GM08714 (cell line): ENCODE measurements around the gene PANX1.

Experiments used
- H3K4me3 ChIP-seq: fragments of 200-500 bp; sonication (Bioruptor generic); 2 replicates; pipeline ENCODE4 v1.5.1; 2014; ENCODE audit warnings: mild to moderate bottlenecking, low read length, inconsistent platforms
- ZNF274 ChIP-seq: IDR thresholded peaks from 2 replicates; pipeline ENCODE4 v1.6.1; 2012; ENCODE audit warnings: mild to moderate bottlenecking, low read depth, low read length

PANX1 gene

GRCh38 chr11:94134651-94135512 lies 6.2 kb downstream of the PANX1 start:
- no peak for TF ChIP-seq ZNF274
- H3K4me3 ChIP-seq, result no peak overlapping the region

DNA sequence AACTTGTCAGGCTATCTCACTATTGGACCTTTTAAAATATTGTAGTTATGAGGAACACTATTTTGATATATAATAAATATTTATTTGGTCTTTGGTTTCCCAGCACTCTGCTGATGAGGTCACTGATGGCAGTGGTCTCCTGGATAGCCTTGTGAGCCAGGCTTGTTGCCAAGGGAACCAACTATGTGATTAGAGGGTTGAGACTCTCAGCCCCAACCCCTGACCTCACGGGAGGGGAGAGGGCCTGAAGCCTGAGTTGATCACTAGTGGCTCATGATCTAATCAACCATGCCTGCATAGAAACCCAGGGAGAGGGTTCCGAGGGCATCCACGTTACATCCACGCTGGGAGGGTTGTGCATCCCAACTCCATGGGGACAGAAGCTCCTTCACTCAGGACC lies 10.8 kb downstream of the PANX1 start:
- H3K4me3 ChIP-seq, result no peak overlapping the region
- TF ChIP-seq ZNF274, result no peak

DNA sequence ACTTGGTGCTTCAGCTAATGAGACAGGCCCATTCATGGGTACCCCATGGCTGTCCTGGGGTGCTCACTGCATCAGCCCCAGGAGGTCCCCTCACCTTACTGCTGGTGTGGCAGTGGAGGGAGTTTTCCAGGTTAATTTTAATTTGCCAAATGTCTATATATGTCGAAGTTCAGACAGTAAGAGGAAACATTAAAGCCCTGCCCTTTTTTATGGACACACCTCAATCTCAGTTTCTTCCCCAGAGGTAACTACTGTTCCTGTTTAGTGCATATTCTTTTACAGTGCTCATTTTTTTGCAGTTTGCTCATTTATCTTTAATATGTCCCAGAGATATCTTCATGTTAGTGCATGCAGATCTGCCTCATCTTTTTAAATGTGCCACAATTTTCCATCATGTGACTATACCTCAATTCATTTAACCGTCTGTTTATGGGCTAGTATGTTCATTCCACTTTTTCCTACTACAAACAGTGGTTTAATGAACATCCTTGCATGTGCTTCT lies 11.6 kb downstream of the PANX1 start:
- TF ChIP-seq ZNF274, result no peak
- no peak overlapping the region for H3K4me3 ChIP-seq

DNA sequence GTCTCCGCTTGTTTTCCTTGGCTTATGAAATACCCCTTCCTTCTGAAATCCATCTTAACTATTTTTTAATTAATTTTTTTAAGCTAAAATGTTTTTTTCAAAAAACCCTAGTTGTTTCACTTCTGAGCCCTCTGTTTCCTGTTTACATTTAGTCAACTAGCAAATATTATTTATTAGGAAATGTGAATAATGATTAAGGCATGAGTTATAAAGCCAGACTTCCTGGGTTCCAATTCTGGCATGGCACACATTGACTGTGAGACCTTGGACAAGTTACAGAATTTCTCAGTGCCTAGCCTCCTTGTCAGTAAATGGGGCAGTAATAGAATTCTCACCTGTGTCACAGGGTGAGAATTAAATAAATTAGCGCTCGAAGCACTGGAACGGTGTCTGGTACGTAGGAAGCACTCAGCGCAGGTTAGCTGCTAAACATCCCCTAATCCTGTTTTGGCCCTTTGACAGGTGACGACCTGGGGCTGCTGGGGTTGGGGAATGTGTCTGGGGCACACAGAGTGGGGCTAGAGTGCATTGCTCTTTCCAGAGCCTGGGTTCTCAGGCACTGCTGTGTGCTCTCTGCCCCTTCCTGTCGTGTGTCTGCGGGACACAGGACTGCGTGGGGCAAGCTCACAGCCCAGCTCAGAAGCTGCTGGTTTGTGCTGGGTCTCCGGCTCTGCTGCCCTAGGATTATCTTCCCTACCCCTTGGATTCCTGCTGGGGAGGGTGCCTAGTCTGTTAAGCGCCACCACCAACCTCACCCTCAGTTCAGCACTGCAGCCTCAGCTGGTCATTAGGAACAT lies 13.1 kb downstream of the PANX1 start:
- no peak overlapping the region for H3K4me3 ChIP-seq
- TF ChIP-seq ZNF274, result no peak

- TF ChIP-seq ZNF274, result no peak
- H3K4me3 ChIP-seq, result no peak overlapping the region
Measured at GRCh38 chr11:94142308-94143281, 14.0 kb downstream of the PANX1 start.

DNA sequence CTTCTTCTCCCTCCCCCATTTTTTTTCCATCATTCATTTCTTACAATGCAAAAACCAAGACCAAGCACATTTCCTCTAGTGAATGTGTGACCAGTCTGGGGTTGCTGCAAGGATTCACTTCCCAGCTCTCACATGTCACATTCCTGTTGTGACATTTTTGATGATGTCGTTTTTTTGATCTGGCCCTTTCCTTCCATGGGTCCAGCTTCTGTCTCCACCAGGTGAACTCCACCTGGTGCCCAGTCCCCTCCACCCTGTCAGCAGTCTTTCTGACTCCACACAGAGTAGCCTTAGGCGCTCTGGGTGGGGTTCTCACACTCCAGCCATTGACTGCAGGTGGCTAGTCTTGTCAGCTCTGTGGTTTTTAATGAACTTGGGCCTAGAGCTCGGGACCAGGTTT lies 15.6 kb downstream of the PANX1 start:
- no peak overlapping the region for H3K4me3 ChIP-seq
- no peak for TF ChIP-seq ZNF274

DNA sequence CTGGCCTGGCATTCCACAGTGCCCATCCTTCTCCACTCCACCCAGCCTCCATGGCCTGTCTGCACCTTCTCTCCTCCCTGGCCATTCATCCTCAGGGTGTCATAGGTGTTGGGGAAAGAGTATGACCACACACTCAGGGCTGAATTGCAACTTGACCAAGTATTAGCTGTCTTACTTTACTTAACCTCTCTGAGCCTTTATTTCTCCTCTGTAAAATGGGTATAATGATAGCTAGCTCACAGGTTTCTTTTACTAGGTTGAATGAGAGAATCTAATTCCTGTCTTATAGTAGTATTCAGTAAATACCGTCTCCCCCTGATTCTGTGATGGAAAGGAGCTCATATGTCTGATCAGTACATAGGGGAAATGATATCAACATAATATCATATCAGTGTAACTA lies 16.0 kb downstream of the PANX1 start:
- no peak overlapping the region for H3K4me3 ChIP-seq
- no peak for TF ChIP-seq ZNF274

GRCh38 chr11:94145431-94145830 lies 16.8 kb downstream of the PANX1 start:
- H3K4me3 ChIP-seq, result no peak overlapping the region
- no peak for TF ChIP-seq ZNF274

DNA sequence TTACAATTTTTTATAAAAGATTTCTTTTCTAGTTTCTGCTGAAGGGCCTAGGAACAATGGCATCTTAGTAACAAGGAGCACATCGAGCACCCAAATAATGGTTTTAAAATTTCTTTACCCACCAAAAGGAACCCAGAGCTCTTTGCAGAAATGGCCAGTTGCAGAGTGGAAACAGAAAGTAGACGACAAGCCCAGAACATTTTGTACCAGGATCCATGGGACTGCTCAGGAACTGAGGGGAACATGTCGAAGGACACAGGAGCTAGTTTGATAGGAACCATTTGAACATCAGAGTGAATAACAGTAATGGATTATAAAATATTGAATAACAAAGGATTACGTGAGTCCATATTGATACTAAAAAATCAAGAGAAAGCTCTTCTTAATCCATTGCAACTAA lies 17.3 kb downstream of the PANX1 start:
- no peak for TF ChIP-seq ZNF274

DNA sequence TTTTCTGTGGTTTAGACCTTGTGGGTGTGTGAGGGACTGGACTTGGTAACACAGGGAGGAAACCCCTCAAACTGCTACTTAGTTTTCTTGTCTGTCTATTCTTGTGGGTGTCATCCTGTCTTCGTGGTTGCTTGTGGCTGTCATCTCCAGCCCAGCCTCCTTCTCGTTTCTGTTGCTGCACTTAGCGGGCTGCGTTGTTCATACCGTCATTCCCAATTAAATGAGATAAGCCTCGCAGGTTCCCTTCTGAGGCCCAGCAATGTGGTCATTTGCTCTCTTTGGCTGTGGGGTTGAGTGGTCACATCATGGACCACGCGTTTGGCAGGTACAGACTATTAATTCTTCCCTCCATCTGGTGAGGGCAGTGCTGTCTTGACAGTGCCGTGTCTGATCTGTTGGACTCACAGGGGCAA lies 18.8 kb downstream of the PANX1 start:
- no peak for TF ChIP-seq ZNF274
- H3K4me3 ChIP-seq, result no peak overlapping the region

More for the DNA sequence above, 17.3 kb downstream of the PANX1 start:
- H3K4me3 ChIP-seq, result no peak overlapping the region

- no peak for TF ChIP-seq ZNF274
- no peak overlapping the region for H3K4me3 ChIP-seq
Measured at GRCh38 chr11:94148189-94148588, 19.5 kb downstream of the PANX1 start.

DNA sequence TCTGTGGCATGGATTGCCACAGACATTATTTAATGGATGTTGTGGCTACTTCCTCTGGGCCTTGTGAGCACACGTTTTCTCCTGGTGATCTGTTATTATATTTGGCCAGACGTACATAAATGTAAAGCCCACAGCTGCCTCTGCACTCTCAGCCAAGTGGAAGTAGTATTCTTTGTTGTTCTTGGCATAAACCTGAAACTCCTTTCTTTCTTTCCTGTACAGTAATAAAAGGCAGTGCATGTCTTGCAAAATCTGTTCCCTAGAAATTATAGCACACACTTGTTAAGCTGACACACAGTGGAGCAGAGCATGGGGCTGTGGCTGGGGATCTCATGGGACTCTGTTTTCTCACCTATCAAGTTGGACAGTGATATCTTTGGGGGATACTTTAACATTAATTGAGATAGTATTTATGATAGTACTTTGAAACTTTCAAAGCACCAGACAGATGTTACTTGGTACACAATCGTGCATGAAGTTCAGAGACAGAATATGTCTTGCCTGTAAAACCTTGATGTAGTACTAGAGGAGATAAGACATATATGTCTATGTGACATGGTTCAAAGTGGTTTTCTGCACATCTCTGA lies 20.9 kb downstream of the PANX1 start:
- no peak overlapping the region for H3K4me3 ChIP-seq
- TF ChIP-seq ZNF274, result no peak

DNA sequence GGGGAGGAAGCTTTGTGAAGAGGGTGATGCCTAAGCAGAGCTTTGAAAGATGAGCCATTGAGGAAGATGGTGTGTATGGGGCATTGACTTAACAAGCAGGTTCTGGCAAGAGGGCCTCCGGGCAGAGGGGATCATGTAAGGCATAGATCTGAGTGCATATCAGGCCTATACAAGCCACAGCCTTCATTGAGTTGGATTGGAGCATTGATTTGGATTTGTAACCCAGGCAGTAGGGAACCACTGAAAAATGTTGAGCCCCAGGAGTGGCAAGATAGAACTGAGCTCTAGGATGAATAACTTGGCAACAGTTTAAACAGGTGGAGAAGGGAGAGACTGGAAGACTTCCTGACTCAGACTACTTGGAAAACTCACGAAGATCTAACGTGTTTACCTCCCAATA lies 21.4 kb downstream of the PANX1 start:
- H3K4me3 ChIP-seq, result no peak overlapping the region
- TF ChIP-seq ZNF274, result no peak
